Measurements from ENCODE around the gene TRANK1. TPM values are rescaled to one million over a fixed set of nuclear protein-coding genes. Genes with fewer than 3 reads are reported as not detected.
"Not testable (repeated sequence)": the region's sequence is repeated elsewhere in the genome, so short reads cannot be mapped to it uniquely, and the experiment has no call there.

The TRANK1 gene
- total and polyA plus RNA-seq, 12 donors: 5.0 to 28.0 (median 14.0) TPM

DNA sequence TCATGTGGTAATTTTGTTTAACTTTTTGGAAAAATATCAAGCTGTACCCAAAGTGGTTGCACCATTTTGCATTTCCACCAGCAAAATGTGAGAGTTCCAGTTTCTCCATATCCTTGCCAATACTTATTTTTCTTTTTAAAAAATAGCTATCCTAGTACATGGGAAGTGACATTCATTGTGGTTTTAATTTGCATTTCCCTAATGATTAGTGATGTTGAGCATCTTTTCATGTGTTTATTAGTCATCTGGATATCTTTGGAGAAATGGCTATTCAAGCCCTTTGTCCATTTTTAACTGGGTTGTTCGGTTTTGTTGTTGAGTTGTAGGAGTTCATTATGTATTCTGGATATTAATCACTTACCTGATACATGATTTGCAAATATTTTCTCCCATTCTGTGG, 19.5 kb upstream of the TRANK1 start:
- DNase-seq: no peak
- H3K36me3 ChIP-seq (replicated peaks in 1 of 2): no peaks in the 10 kb centered on the region
- no peak overlapping the region for H3K4me3 ChIP-seq
- no peak overlapping the region for H3K27ac ChIP-seq
- TF ChIP-seq POLR2A (IDR thresholded peaks at IDR 0.05): no peak
- TF ChIP-seq, protein P1, sequence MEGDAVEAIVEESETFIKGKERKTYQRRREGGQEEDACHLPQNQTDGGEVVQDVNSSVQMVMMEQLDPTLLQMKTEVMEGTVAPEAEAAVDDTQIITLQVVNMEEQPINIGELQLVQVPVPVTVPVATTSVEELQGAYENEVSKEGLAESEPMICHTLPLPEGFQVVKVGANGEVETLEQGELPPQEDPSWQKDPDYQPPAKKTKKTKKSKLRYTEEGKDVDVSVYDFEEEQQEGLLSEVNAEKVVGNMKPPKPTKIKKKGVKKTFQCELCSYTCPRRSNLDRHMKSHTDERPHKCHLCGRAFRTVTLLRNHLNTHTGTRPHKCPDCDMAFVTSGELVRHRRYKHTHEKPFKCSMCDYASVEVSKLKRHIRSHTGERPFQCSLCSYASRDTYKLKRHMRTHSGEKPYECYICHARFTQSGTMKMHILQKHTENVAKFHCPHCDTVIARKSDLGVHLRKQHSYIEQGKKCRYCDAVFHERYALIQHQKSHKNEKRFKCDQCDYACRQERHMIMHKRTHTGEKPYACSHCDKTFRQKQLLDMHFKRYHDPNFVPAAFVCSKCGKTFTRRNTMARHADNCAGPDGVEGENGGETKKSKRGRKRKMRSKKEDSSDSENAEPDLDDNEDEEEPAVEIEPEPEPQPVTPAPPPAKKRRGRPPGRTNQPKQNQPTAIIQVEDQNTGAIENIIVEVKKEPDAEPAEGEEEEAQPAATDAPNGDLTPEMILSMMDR (IDR thresholded peaks at IDR 0.05): no peak
- H3K4me1 ChIP-seq (replicated peaks in 1 of 2): no peaks in the 10 kb centered on the region
- H3K9me3 ChIP-seq (replicated peaks in 1 of 3): no peaks in the 10 kb centered on the region
- 88 to 95% (median 93%) methylated on average over 1 of the region's 1 CpG for WGBS, 4 donors
- intact Hi-C loops (cut with DNase I): loop anchor here in 1 of 2 donors (5.0 kb wide), 1 partner anchor 237 kb away; no protein-coding TSS in a partner anchor
- H3K27me3 ChIP-seq: no peaks in the 10 kb centered on the region

DNA sequence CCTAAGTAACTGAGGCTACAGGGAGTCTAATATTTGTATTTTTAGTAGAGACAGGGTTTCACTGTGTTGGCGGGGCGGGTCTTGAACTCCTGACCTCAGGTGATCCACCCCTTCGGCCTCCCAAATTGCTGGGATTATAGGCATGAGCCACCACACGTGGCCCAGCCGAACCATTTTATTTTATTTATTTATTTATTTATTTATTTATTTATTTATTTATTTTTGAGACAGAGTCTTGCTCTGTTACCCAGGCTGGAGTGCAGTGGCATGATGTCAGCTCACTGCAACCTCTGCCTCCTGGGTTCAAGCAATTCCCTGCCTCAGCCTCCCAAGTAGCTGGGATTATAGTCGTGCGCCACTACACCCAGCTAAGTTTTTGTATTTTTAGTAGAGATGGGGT, 18.2 kb upstream of the TRANK1 start:
- not testable (repeated sequence) for H3K27me3 ChIP-seq; DNase-seq; H3K4me1 ChIP-seq (replicated peaks in 1 of 2); H3K4me3 ChIP-seq; H3K27ac ChIP-seq; H3K36me3 ChIP-seq (replicated peaks in 1 of 2); H3K9me3 ChIP-seq (replicated peaks in 1 of 3)
- intact Hi-C loops (cut with DNase I): loop anchor here in 1 of 2 donors (5.0 kb wide), 1 partner anchor 236 kb away; no protein-coding TSS in a partner anchor
- 91 to 96% (median 94%) methylated on average over 7 of the region's 7 CpGs for WGBS, 4 donors

DNA sequence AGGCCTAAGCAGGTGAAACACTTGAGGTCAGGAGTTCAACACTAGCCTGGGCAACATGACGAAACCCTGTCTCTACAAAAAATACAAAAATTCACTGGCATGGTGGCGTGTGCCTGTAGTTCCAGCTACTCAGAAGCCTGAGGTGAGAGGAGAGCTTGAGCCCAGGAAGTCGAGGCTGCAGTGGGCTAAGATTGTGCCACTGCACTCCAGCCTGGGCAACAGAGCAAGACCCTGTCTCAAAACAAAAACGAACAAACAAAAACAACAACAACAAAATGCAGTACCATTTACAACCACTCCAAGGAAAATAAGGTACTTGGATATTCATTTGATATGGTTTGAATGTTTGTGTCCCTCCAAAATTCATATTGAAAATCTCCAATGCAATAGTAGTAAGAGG, 15.6 kb upstream of the TRANK1 start:
- no peak for TF ChIP-seq POLR2A (IDR thresholded peaks at IDR 0.05)
- TF ChIP-seq, protein P1 (IDR thresholded peaks at IDR 0.05): no peak

DNA sequence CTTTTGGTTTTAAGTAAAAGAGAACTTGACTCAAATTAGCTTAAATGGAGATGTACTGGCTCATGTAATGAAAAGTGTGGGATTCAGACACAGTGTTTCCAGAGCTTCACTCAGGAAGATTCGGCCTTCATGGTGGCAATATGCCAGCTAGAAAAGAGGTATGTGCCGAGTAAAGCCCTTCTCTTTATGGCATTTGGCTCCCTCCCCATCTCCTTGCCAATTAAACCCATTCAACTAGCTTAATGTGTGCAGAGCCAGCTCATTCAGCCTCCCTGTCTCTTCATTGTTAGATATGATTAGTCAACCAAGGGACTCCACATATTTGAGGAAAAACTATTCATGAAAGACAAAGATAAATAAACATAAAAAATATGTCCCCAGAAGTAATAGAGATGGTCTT, 15.0 kb upstream of the TRANK1 start:
- Histone ChIP-seq H3K9me3 (replicated peaks in 1 of 3) (no peaks in the 10 kb centered on the region), H3K36me3 (replicated peaks in 1 of 2) (no peaks in the 10 kb centered on the region), H3K4me1 (replicated peaks in 1 of 2) (no peaks in the 10 kb centered on the region), H3K4me3 (no peak overlapping the region), H3K27me3 (no peaks in the 10 kb centered on the region), H3K27ac (no peak overlapping the region)
- intact Hi-C loops (cut with DNase I): loop anchor here (5.0 to 10.0 kb wide), 3 partner anchors 55 to 233 kb away; no protein-coding TSS in a partner anchor
- TF ChIP-seq, protein P1 (IDR thresholded peaks at IDR 0.05): no peak
- TF ChIP-seq POLR2A (IDR thresholded peaks at IDR 0.05): no peak
- 46 to 75% (median 53%) methylated on average over 2 of the region's 2 CpGs for WGBS, 4 donors
- DNase-seq: no peak

More for the DNA sequence above, 15.6 kb upstream of the TRANK1 start:
- H3K27ac ChIP-seq: no peak overlapping the region
- intact Hi-C loops (cut with DNase I): loop anchor here in 1 of 2 donors (5.0 kb wide), 1 partner anchor 233 kb away; no protein-coding TSS in a partner anchor
- 74 to 87% (median 83%) methylated on average over 4 of the region's 4 CpGs for WGBS, 4 donors
- H3K4me1 ChIP-seq (replicated peaks in 1 of 2): no peaks in the 10 kb centered on the region
- no peaks in the 10 kb centered on the region for H3K36me3 ChIP-seq (replicated peaks in 1 of 2)
- H3K4me3 ChIP-seq: no peak overlapping the region
- H3K9me3 ChIP-seq (replicated peaks in 1 of 3): no peaks in the 10 kb centered on the region
- DNase-seq: no peak
- no peaks in the 10 kb centered on the region for H3K27me3 ChIP-seq

All from adrenal gland (tissue), 12 donors.